Keratinocyte (primary cell): ENCODE measurements around the gene ESX1. TPM values are rescaled to one million over a fixed set of nuclear protein-coding genes. Genes with fewer than 3 reads are reported as not detected.

ENCODE experiments used
- DNase-seq: peaks from one replicate; pipeline ENCODE4 v3.0.0-alpha.2; 2011; ENCODE audit warnings: low read depth, missing footprints, low spot score
- FAIRE-seq: peaks from 2 replicates; lab custom pipeline; 2011; peaks lifted over from hg19 to GRCh38; lab: Jason Lieb, UNC
- H2AFZ ChIP-seq: 2 replicates; pipeline ENCODE4 v1.6.0; 2012; ENCODE audit warnings: low read length, control low read depth, inconsistent platforms; ENCODE audit not compliant: control insufficient read depth
- H3K27ac ChIP-seq: 2 replicates; pipeline ENCODE4 v1.5.1; 2011; ENCODE audit warnings: low read length; ENCODE audit not compliant: control insufficient read depth, insufficient read depth
- H3K27me3 ChIP-seq: 3 replicates; pipeline ENCODE4 v1.6.0; 2011; ENCODE audit warnings: low read length; ENCODE audit not compliant: control insufficient read depth, insufficient read depth; ENCODE audit errors: extremely low read depth
- H3K36me3 ChIP-seq, 2 experiments: 2 replicates in 1 of 2; 3 replicates in 1 of 2; pipeline ENCODE4 v1.5.1; 2011; ENCODE audit warnings: low read length in 2 of 2, mild to moderate bottlenecking in 1 of 2; ENCODE audit not compliant: control insufficient read depth in 2 of 2, insufficient read depth in 2 of 2; ENCODE audit errors: extremely low read depth in 1 of 2
- H3K4me1 ChIP-seq: 3 replicates; pipeline ENCODE4 v1.5.1; 2011; ENCODE audit warnings: low read length; ENCODE audit not compliant: control insufficient read depth, insufficient read depth; ENCODE audit errors: extremely low read depth
- H3K4me2 ChIP-seq: 3 replicates; pipeline ENCODE4 v1.6.0; 2011; ENCODE audit warnings: low read depth, low read length; ENCODE audit not compliant: control insufficient read depth, insufficient read depth; ENCODE audit errors: extremely low read depth
- H3K4me3 ChIP-seq, 3 experiments: fragments of 200-600 bp in 1 of 3; sonication (generic) in 1 of 3; 2 replicates in 2 of 3; 3 replicates in 1 of 3; pipeline ENCODE4 v1.5.1; 2011 to 2016; ENCODE audit warnings: low read length in 3 of 3, mild to moderate bottlenecking in 3 of 3, control low read depth in 2 of 3, inconsistent platforms in 1 of 3, low read depth in 1 of 3, mixed read lengths in 1 of 3, mixed run types in 1 of 3, moderate library complexity in 1 of 3; ENCODE audit not compliant: control insufficient read depth in 2 of 3, insufficient read depth in 2 of 3; ENCODE audit errors: extremely low read depth in 1 of 3
- H3K79me2 ChIP-seq: 2 replicates; pipeline ENCODE4 v1.6.0; 2012; ENCODE audit warnings: low read length; ENCODE audit not compliant: control insufficient read depth, insufficient read depth
- H3K9ac ChIP-seq: 3 replicates; pipeline ENCODE4 v1.6.0; 2011; ENCODE audit warnings: low read length; ENCODE audit not compliant: control insufficient read depth, insufficient read depth; ENCODE audit errors: extremely low read depth
- H3K9me1 ChIP-seq: 3 replicates; pipeline ENCODE4 v1.6.0; 2011; ENCODE audit warnings: low read length; ENCODE audit not compliant: control insufficient read depth, insufficient read depth; ENCODE audit errors: extremely low read depth
- H3K9me3 ChIP-seq: 2 replicates; pipeline ENCODE4 v1.5.1; 2012; ENCODE audit warnings: low read depth, low read length; ENCODE audit not compliant: control insufficient read depth
- H4K20me1 ChIP-seq: 3 replicates; pipeline ENCODE4 v1.6.0; 2011; ENCODE audit warnings: low read length; ENCODE audit not compliant: control insufficient read depth, insufficient read depth; ENCODE audit errors: extremely low read depth
- EZH2 ChIP-seq: IDR thresholded peaks from one replicate; pipeline ENCODE4 v1.6.1; 2012; ENCODE audit warnings: inconsistent platforms, mild to moderate bottlenecking, low read length, moderate library complexity
- dilution Hi-C: fragments of 300-500 bp; cut with MboI; formaldehyde crosslinking; loops from one replicate; pipeline ENCODE4 v1.7.0; 2020; ENCODE audit warnings: low sequenced_read_pairs; ENCODE audit not compliant: extremely low pct_ligation_motif_present
- polyA plus RNA-seq, 5 experiments: library from polyadenylated mRNA; depleted of rRNA in 3 of 5; stranded (reverse) in 3 of 5; stranded (forward) in 1 of 5; unstranded in 1 of 5; fragments of >200 nt; gene quantifications; 1 replicate in 1 of 5; 2 replicates in 3 of 5; 3 replicates in 1 of 5; pipeline versions ENCODE4 v1.2.1 to v1.2.3, GENCODE V29; 2011 to 2012; ENCODE audit warnings: missing spikeins in 2 of 5, low read depth in 1 of 5, low replicate concordance in 1 of 5
- TF ChIP-seq, protein P1 (sequence below), 3 experiments: IDR thresholded peaks in 1 of 3; conservative IDR thresholded peaks in 1 of 3; optimal IDR thresholded peaks in 1 of 3; 2 replicates in 2 of 3; 3 replicates in 1 of 3; pipeline versions ENCODE3 to v1.5.1; 2011; ENCODE audit warnings: low read length in 3 of 3, mild to moderate bottlenecking in 3 of 3, moderate library complexity in 2 of 3, control low read depth in 1 of 3, inconsistent platforms in 1 of 3; ENCODE audit not compliant: insufficient read depth in 2 of 3; ENCODE audit errors: extremely low read depth in 1 of 3

Gene ESX1
- polyA plus RNA-seq, 1 donor (not counting 4 experiments of a cell fraction or from before 2014, with no cell fraction given) = not detected

DNA sequence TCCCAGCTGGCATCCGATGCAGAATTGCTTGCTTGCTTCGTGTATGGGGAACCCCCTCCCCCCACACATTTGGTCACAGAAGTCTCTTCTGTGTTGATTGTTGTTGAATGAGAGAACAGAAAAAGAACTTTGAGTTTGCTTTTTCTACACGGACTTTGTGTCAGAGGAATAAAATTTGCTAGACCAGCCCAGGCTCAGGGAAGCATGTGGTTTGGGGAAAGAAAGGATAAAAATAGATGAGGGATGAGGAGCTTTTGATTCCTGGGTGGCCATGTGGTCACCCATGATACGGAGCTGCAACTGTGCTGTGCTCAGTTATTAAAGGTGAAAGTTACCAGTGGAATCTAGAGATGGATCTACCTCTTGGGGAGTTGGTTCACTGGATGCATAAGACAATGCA is 34.2 kb upstream of the ESX1 start:
- H2AFZ ChIP-seq = no peak overlapping the region
- H3K27me3 ChIP-seq = no peaks in the 10 kb centered on the region
- H3K4me2 ChIP-seq = no peak overlapping the region
- no peak overlapping the region for H3K9ac ChIP-seq
- dilution Hi-C loops = no loop called here
- no peaks in the 10 kb centered on the region for H4K20me1 ChIP-seq
- H3K36me3 ChIP-seq = no peaks in the 10 kb centered on the region
- H3K79me2 ChIP-seq = no peaks in the 10 kb centered on the region
- TF ChIP-seq EZH2 = no peak
- TF ChIP-seq, protein P1, sequence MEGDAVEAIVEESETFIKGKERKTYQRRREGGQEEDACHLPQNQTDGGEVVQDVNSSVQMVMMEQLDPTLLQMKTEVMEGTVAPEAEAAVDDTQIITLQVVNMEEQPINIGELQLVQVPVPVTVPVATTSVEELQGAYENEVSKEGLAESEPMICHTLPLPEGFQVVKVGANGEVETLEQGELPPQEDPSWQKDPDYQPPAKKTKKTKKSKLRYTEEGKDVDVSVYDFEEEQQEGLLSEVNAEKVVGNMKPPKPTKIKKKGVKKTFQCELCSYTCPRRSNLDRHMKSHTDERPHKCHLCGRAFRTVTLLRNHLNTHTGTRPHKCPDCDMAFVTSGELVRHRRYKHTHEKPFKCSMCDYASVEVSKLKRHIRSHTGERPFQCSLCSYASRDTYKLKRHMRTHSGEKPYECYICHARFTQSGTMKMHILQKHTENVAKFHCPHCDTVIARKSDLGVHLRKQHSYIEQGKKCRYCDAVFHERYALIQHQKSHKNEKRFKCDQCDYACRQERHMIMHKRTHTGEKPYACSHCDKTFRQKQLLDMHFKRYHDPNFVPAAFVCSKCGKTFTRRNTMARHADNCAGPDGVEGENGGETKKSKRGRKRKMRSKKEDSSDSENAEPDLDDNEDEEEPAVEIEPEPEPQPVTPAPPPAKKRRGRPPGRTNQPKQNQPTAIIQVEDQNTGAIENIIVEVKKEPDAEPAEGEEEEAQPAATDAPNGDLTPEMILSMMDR (optimal IDR thresholded peaks at IDR 0.05 in 1 of 3, IDR thresholded peaks at IDR 0.05 in 1 of 3, conservative IDR thresholded peaks at IDR 0.05 in 1 of 3; ENCODE audit: extremely low read depth in 1 of 3, insufficient read depth in 2 of 3, low read length in 3 of 3) = no peak
- no peak overlapping the region for H3K4me3 ChIP-seq
- H3K27ac ChIP-seq = no peak overlapping the region
- no peak for DNase-seq
- no peaks in the 10 kb centered on the region for H3K4me1 ChIP-seq
- no peak for FAIRE-seq
- no peaks in the 10 kb centered on the region for H3K9me3 ChIP-seq
- H3K9me1 ChIP-seq = no peaks in the 10 kb centered on the region

DNA sequence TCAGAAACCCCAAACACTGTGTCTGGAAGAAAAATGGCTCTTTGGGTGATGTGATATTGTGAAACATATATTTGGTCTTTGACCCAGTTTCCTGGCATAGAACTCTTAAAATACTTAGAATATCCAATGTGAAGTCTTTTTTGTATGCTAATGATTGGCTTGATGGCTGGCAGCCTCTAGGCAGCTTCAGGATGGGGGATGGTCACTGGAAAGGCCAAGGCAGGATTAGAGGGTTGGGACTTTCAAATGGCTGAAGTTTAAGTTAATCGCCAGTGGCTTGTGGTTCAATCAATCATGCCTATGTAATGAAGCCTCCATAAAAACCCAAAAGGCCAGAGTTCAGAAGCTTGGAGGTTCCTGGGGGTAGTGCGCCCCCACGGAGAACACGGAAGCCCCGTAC is 33.5 kb upstream of the ESX1 start:
- Histone ChIP-seq H3K27me3 (no peaks in the 10 kb centered on the region), H3K4me1 (no peaks in the 10 kb centered on the region), H3K27ac (no peak overlapping the region), H3K9me3 (no peaks in the 10 kb centered on the region), H3K79me2 (no peaks in the 10 kb centered on the region), H3K36me3 (no peaks in the 10 kb centered on the region), H3K4me3 (no peak overlapping the region), H4K20me1 (no peaks in the 10 kb centered on the region), H3K4me2 (no peak overlapping the region), H3K9ac (no peak overlapping the region), H3K9me1 (no peaks in the 10 kb centered on the region), H2AFZ (no peak overlapping the region)
- no peak for DNase-seq
- no peak for TF ChIP-seq EZH2
- TF ChIP-seq, protein P1 (optimal IDR thresholded peaks at IDR 0.05 in 1 of 3, IDR thresholded peaks at IDR 0.05 in 1 of 3, conservative IDR thresholded peaks at IDR 0.05 in 1 of 3; ENCODE audit: extremely low read depth in 1 of 3, insufficient read depth in 2 of 3, low read length in 3 of 3) = no peak
- FAIRE-seq = no peak
- dilution Hi-C loops = no loop called here
